Naive thymus-derived CD4-positive, alpha-beta T cell (primary cell): Measurements from ENCODE around the gene CENPL. TPM values are rescaled to one million over a fixed set of nuclear protein-coding genes. Genes with fewer than 3 reads are reported as not detected.

Experiments
- ATAC-seq: fragments of 150-1000 bp; cut with Tn5 transposase; 2 replicates; pipeline ENCODE4 v1.10.0; 2021; ENCODE audit warnings: mild to moderate bottlenecking, moderate library complexity
- CTCF ChIA-PET: fragments of 350-600 bp; sonication (Branson Sonifier 250); formaldehyde crosslinking; loops from one replicate; lab custom pipeline; 2021; ENCODE audit warnings: antibody characterized with exemption; lab: Charles Lee
- POLR2A ChIA-PET: fragments of 350-600 bp; sonication (Branson Sonifier 250); formaldehyde crosslinking; loops from one replicate; lab custom pipeline; 2021; ENCODE audit warnings: antibody characterized with exemption, inconsistent platforms; lab: Charles Lee
- DNase-seq, 9 donors: peaks; one replicate each; pipeline versions ENCODE4 v3.0.0 to v3.0.0-alpha.2; 2020 to 2022; ENCODE audit warnings: mixed read lengths in 1 of 9
- H3K27ac ChIP-seq: one replicate; pipeline ENCODE4 v1.7.0; 2013; ENCODE audit warnings: mild to moderate bottlenecking, low read depth, low read length, moderate library complexity
- H3K27me3 ChIP-seq, 2 donors: one replicate each; pipeline ENCODE4 v1.7.0; 2013; ENCODE audit warnings: low read length in 2 of 2, mild to moderate bottlenecking in 2 of 2, moderate library complexity in 2 of 2; ENCODE audit not compliant: control insufficient read depth in 2 of 2, insufficient read depth in 2 of 2
- H3K36me3 ChIP-seq, 3 experiments: 1 replicate in 2 of 3; 2 replicates in 1 of 3; pipeline ENCODE4 v1.7.0; 2013; ENCODE audit warnings: low read length in 3 of 3, mild to moderate bottlenecking in 3 of 3, moderate library complexity in 1 of 3; ENCODE audit not compliant: insufficient read depth in 3 of 3, control insufficient read depth in 2 of 3
- H3K4me1 ChIP-seq, 2 donors: one replicate each; pipeline ENCODE4 v1.7.0; 2013; ENCODE audit warnings: low read length in 2 of 2, mild to moderate bottlenecking in 2 of 2, moderate library complexity in 1 of 2; ENCODE audit not compliant: control insufficient read depth in 2 of 2, insufficient read depth in 2 of 2
- H3K4me3 ChIP-seq: 2 replicates; pipeline ENCODE4 v1.7.0; 2013; ENCODE audit warnings: mild to moderate bottlenecking, low read length
- H3K9me3 ChIP-seq, 3 experiments: 1 replicate in 2 of 3; 2 replicates in 1 of 3; pipeline ENCODE4 v1.7.0; 2013; ENCODE audit warnings: low read length in 3 of 3; ENCODE audit not compliant: control insufficient read depth in 2 of 3
- H3K27ac Mint-ChIP-seq, 9 donors: one replicate each; pipeline ENCODE4 v1.8.0; 2020 to 2022; ENCODE audit warnings: mixed read lengths in 9 of 9, mild to moderate bottlenecking in 8 of 9, moderate library complexity in 5 of 9, inconsistent platforms in 2 of 9
- H3K27me3 Mint-ChIP-seq, 5 donors: one replicate each; pipeline ENCODE4 v1.8.0; 2021 to 2022; ENCODE audit warnings: mixed read lengths in 5 of 5, mild to moderate bottlenecking in 1 of 5
- H3K36me3 Mint-ChIP-seq, 5 donors: one replicate each; pipeline ENCODE4 v1.8.0; 2020 to 2022; ENCODE audit warnings: mixed read lengths in 5 of 5, mild to moderate bottlenecking in 3 of 5, inconsistent platforms in 1 of 5
- H3K4me1 Mint-ChIP-seq, 7 donors: one replicate each; pipeline ENCODE4 v1.8.0; 2020 to 2022; ENCODE audit warnings: mixed read lengths in 7 of 7, mild to moderate bottlenecking in 3 of 7, inconsistent platforms in 1 of 7
- H3K4me3 Mint-ChIP-seq, 10 donors: one replicate each; pipeline ENCODE4 v1.8.0; 2020 to 2022; ENCODE audit warnings: mild to moderate bottlenecking in 10 of 10, mixed read lengths in 10 of 10, moderate library complexity in 6 of 10, inconsistent platforms in 2 of 10
- H3K9me3 Mint-ChIP-seq, 11 donors: one replicate each; pipeline ENCODE4 v1.8.0; 2020 to 2022; ENCODE audit warnings: mixed read lengths in 11 of 11, mild to moderate bottlenecking in 4 of 11, inconsistent platforms in 1 of 11, moderate library complexity in 1 of 11
- intact Hi-C, 2 donors: fragments of 100-400 bp; cut with micrococcal nuclease; formaldehyde crosslinking; loops; one replicate each; pipeline ENCODE4 v1.15.1; 2023
- polyA plus RNA-seq, 2 donors: library from polyadenylated mRNA; unstranded; fragments of 300-500 nt; fragmentation: Illumina TruSeq; gene quantifications; one replicate each; pipeline ENCODE4 v1.2.3, GENCODE V29; 2021
- total RNA-seq, 6 experiments: library from RNA in 5 of 6; stranded (reverse) in 5 of 6; gene quantifications; 1 replicate in 5 of 6; 2 replicates in 1 of 6; pipeline ENCODE4 v1.2.3 and lab custom pipeline; 2021 to 2026

CENPL gene, protein sequence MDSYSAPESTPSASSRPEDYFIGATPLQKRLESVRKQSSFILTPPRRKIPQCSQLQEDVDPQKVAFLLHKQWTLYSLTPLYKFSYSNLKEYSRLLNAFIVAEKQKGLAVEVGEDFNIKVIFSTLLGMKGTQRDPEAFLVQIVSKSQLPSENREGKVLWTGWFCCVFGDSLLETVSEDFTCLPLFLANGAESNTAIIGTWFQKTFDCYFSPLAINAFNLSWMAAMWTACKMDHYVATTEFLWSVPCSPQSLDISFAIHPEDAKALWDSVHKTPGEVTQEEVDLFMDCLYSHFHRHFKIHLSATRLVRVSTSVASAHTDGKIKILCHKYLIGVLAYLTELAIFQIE
- total RNA-seq (10 to 100 TPM in 2 of 5 experiments, 1 to 10 TPM in 3; 5.2 to 25.1 (median 9.5) TPM), polyA plus RNA-seq (1 to 10 TPM; 5.1 to 6.9 TPM), total RNA-seq (lab: John Stamatoyannopoulos, UW) (8.9 reads per million, percentile 33 among the genes with 10 or more reads in this experiment)

- H3K4me3 Mint-ChIP-seq: peak within 1 kb of the TSS; percentile 87 to 99 (median 94)
- ChIA-PET POLR2A (interaction anchor here (0.6 to 2.6 kb wide), 14 partner anchors 39 to 1466 kb away, joined by 3 to 28 read pairs (median 4); partner anchors contain the start of genes GAS5, KLHL20, PRDX6 and RC3H1), CTCF (interaction anchor here (0.5 to 4.3 kb wide), 7 partner anchors 221 to 1081 kb away, joined by 3 to 36 read pairs (median 4); partner anchors contain the start of gene PRDX6)
- peaks cover 32 to 68% (median 50%) of the 10 kb centered on the region in 7 donors for H3K4me1 Mint-ChIP-seq
- H3K9me3 ChIP-seq: no peaks in the 10 kb centered on the region
- H3K4me3 ChIP-seq: peak within 1 kb of the TSS; percentile 99
- peaks cover 0 to 10% (median 0%) of the 10 kb centered on the region in 3 experiments for H3K36me3 ChIP-seq
- H3K27me3 Mint-ChIP-seq: no peaks in the 10 kb centered on the region
- intact Hi-C loops: loop anchor here (1.0 to 10.0 kb wide), 18 partner anchors 44 to 1292 kb away; partner anchors contain the start of genes MRPS14 (in 2 of the 2), RABGAP1L (in 2 of the 2), RC3H1 (in 2 of the 2) and ZBTB37 (in 2 of the 2)
- H3K27ac Mint-ChIP-seq: peak within 1 kb of the TSS; percentile 91 to 98 (median 96)
- H3K27me3 ChIP-seq: no peaks in the 10 kb centered on the region
- peaks cover 10 to 14% of the 10 kb centered on the region in 2 donors for H3K4me1 ChIP-seq
- H3K9me3 Mint-ChIP-seq: no peaks in the 10 kb centered on the region
- H3K36me3 Mint-ChIP-seq: peaks cover 0 to 17% (median 3%) of the 10 kb centered on the region in 5 donors
- DNase-seq (peak; percentile 67 to 93 (median 91)), ATAC-seq (peak; percentile 94)
- H3K27ac ChIP-seq: peak within 1 kb of the TSS; percentile 80
These were observed at the start of gene CENPL, which contains the start of gene DARS2 for GRCh38 chr1:173824315-173825081. Gene CENPL, minus strand, starts transcription at chr1:173824883. Its CDS starts 13,584 bp downstream, at chr1:173811299. Gene DARS2, plus strand, starts transcription at chr1:173824673. Its CDS starts 557 bp downstream, at chr1:173825230.

DNA sequence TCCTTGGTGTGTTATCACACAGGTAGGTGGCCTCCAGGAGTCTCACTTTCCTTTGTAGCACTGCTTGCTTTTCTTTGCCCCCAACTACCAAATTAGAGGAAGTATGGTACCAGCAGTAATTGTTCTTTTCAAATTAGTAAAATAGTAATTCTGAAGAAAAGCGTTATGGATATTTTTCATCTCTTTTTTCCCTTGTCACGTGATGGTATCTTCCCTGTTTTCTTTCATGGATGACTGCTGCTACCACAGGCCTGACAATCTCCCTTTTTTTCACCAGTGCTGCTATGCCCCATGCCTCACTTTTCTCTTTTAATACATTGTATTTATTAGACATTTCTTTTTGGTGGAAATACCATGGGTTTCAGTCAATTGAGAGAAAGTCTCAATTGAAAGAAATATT lies 46.8 kb upstream of the CENPL start:
- peaks cover 4 to 42% (median 34%) of the 10 kb centered on the region in 5 donors for H3K36me3 Mint-ChIP-seq
- peaks cover 0 to 32% (median 8%) of the 10 kb centered on the region in 3 experiments for H3K36me3 ChIP-seq

DNA sequence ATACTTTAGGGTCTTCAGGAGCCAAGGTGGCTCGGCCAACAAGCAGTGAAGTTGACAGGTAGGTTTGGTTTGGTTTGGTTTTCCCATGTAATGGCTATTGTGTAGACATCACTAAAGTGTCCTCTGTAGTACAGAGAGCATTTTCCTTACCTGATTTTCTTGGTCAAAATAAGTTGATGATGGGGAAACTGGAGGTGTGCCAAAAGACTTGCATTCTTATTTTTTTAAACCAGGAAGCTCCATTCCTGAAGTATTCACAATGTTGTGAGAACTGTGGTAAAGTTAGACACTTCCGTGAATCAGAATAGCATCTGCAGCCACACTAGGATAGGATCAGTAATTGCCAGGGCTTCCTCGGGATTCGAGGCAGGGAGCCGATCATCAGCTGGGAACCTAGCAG lies 46.4 kb upstream of the CENPL start:
- intact Hi-C loops: no loop called here
- Mint-ChIP-seq H3K27ac (peak overlapping the region; percentile 54 to 99 (median 88)), H3K36me3 (peaks cover 4 to 42% (median 37%) of the 10 kb centered on the region in 5 donors), H3K9me3 (peaks cover 0 to 5% (median 0%) of the 10 kb centered on the region in 11 donors), H3K4me1 (peaks cover 37 to 68% (median 59%) of the 10 kb centered on the region in 7 donors), H3K27me3 (peaks cover 0 to 4% (median 0%) of the 10 kb centered on the region in 5 donors), H3K4me3 (peak overlapping the region in 9 of 10 donors; percentile 41 to 96 (median 78))
- peaks cover 0 to 30% (median 3%) of the 10 kb centered on the region in 3 experiments for H3K36me3 ChIP-seq
- DNase-seq: no peak
- ChIA-PET CTCF (no interaction called here), POLR2A (interaction anchor here (1.3 kb wide), 1 partner anchor 46 kb away, joined by 3 read pairs; the partner anchor contains the start of gene CENPL)
- ATAC-seq: no peak
- H3K27me3 ChIP-seq: no peaks in the 10 kb centered on the region
- H3K4me3 ChIP-seq: no peak overlapping the region
- peaks cover 34 to 38% of the 10 kb centered on the region in 2 donors for H3K4me1 ChIP-seq
- peak overlapping the region; percentile 43 for H3K27ac ChIP-seq
- H3K9me3 ChIP-seq: no peaks in the 10 kb centered on the region

More for the DNA sequence above, 46.8 kb upstream of the CENPL start:
- Histone ChIP-seq H3K27me3 (no peaks in the 10 kb centered on the region), H3K27ac (peak overlapping the region; percentile 43), H3K4me3 (no peak overlapping the region), H3K9me3 (no peaks in the 10 kb centered on the region), H3K4me1 (peaks cover 29 to 34% of the 10 kb centered on the region in 2 donors)
- peaks cover 0 to 5% (median 0%) of the 10 kb centered on the region in 11 donors for H3K9me3 Mint-ChIP-seq
- ChIA-PET POLR2A (interaction anchor here (1.3 kb wide), 1 partner anchor 46 kb away, joined by 3 read pairs; the partner anchor contains the start of gene CENPL), CTCF (no interaction called here)
- peaks cover 33 to 66% (median 55%) of the 10 kb centered on the region in 7 donors for H3K4me1 Mint-ChIP-seq
- ATAC-seq: no peak
- intact Hi-C loops: no loop called here
- H3K27ac Mint-ChIP-seq: peak overlapping the region in 6 of 9 donors; percentile 23 to 95 (median 78)
- peak overlapping the region in 8 of 10 donors; percentile 15 to 96 (median 59) for H3K4me3 Mint-ChIP-seq
- DNase-seq: no peak
- peaks cover 0 to 4% (median 0%) of the 10 kb centered on the region in 5 donors for H3K27me3 Mint-ChIP-seq

- intact Hi-C loops: no loop called here
- ATAC-seq (no peak), DNase-seq (peak in 7 of 9 donors; percentile 10 to 30 (median 20))
- Histone ChIP-seq H3K27me3 (no peaks in the 10 kb centered on the region), H3K4me1 (peaks cover 40 to 44% of the 10 kb centered on the region in 2 donors), H3K9me3 (no peaks in the 10 kb centered on the region), H3K36me3 (peaks cover 0 to 31% (median 3%) of the 10 kb centered on the region in 3 experiments), H3K27ac (peak overlapping the region; percentile 50), H3K4me3 (peak overlapping the region; percentile 25)
- Mint-ChIP-seq H3K36me3 (peaks cover 1 to 43% (median 37%) of the 10 kb centered on the region in 5 donors), H3K4me3 (peak overlapping the region; percentile 42 to 96 (median 78)), H3K9me3 (peaks cover 0 to 5% (median 0%) of the 10 kb centered on the region in 11 donors), H3K27ac (peak overlapping the region; percentile 66 to 99 (median 88)), H3K27me3 (peaks cover 0 to 4% (median 0%) of the 10 kb centered on the region in 5 donors), H3K4me1 (peaks cover 42 to 73% (median 63%) of the 10 kb centered on the region in 7 donors)
- POLR2A ChIA-PET: interaction anchor here (1.0 to 3.6 kb wide), 5 partner anchors 45 to 1129 kb away, joined by 3 to 21 read pairs (median 6); partner anchors contain the start of genes CACYBP, CENPL, PRDX6 and RC3H1
- CTCF ChIA-PET: interaction anchor here (0.6 to 0.9 kb wide), 2 partner anchors 285 to 450 kb away, joined by 3 to 5 read pairs; no protein-coding TSS in a partner anchor
These were observed 45.8 kb upstream of the CENPL start for GRCh38 chr1:173870252-173871075.

DNA sequence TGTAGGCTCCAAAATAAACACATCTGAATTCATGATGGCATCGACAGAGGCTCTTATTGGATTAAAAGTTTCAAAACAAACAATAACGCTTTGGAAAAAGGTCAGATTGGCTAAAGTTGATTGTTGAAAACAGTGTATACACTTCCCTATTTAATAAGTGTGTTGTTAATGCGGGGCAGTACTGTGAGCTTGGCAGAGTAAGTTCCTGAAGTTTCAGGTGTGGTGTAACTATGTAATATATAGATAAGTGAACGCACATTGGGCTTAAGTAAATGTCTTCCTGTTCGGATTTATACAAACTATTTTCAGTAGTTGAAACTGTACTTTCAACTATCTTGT lies 44.3 kb upstream of the CENPL start:
- peaks cover 13 to 50% (median 45%) of the 10 kb centered on the region in 5 donors for H3K36me3 Mint-ChIP-seq

More for the DNA sequence above, 44.3 kb upstream of the CENPL start:
- peak overlapping the region; percentile 88 for H3K4me3 ChIP-seq
- Mint-ChIP-seq H3K4me3 (peak overlapping the region; percentile 91 to 98 (median 95)), H3K27ac (peak overlapping the region; percentile 85 to 99 (median 97)), H3K4me1 (peaks cover 51 to 83% (median 73%) of the 10 kb centered on the region in 7 donors), H3K9me3 (peaks cover 0 to 5% (median 0%) of the 10 kb centered on the region in 11 donors), H3K27me3 (peaks cover 0 to 4% (median 0%) of the 10 kb centered on the region in 5 donors)
- peak overlapping the region; percentile 93 for H3K27ac ChIP-seq
- H3K27me3 ChIP-seq: no peaks in the 10 kb centered on the region
- peaks cover 42 to 59% of the 10 kb centered on the region in 2 donors for H3K4me1 ChIP-seq
- CTCF ChIA-PET: interaction anchor here (0.6 to 0.9 kb wide), 3 partner anchors 287 to 1533 kb away, joined by 3 to 5 read pairs (median 3); no protein-coding TSS in a partner anchor
- H3K9me3 ChIP-seq: no peaks in the 10 kb centered on the region
- ATAC-seq (no peak), DNase-seq (no peak)
- intact Hi-C loops: loop anchor here (2.0 to 5.0 kb wide), 5 partner anchors 63 to 1427 kb away; partner anchors contain the start of genes KIAA0040 (in 1 of the 2) and PIGC (in 1 of the 2)
- peaks cover 3 to 37% (median 5%) of the 10 kb centered on the region in 3 experiments for H3K36me3 ChIP-seq
- POLR2A ChIA-PET: interaction anchor here (0.7 to 3.6 kb wide), 13 partner anchors 13 to 1123 kb away, joined by 3 to 28 read pairs (median 6); partner anchors contain the start of genes CENPL, DARS2, KLHL20 and PRDX6
